ENCODE measurements around the gene PCLAF.

- TF ChIP-seq SUZ12 (IDR thresholded peaks at IDR 0.05; ENCODE audit: extremely low read depth, insufficient read depth, insufficient read length) (no peak), YY1 (IDR thresholded peaks at IDR 0.05; ENCODE audit: insufficient read depth, insufficient read length) (no peak)
Measured at GRCh38 chr15:64423970-64424369, 42.7 kb upstream of the PCLAF start.

Measured in NT2/D1 (cell line).